Measurements from ENCODE around the gene MACROH2A2. TPM values are rescaled to one million over a fixed set of nuclear protein-coding genes. Genes with fewer than 3 reads are reported as not detected.
"Not testable (repeated sequence)": the region's sequence is repeated elsewhere in the genome, so short reads cannot be mapped to it uniquely, and the experiment has no call there.

The MACROH2A2 gene
- total RNA-seq, 1 donor from 2014 or later, result not detected

DNA sequence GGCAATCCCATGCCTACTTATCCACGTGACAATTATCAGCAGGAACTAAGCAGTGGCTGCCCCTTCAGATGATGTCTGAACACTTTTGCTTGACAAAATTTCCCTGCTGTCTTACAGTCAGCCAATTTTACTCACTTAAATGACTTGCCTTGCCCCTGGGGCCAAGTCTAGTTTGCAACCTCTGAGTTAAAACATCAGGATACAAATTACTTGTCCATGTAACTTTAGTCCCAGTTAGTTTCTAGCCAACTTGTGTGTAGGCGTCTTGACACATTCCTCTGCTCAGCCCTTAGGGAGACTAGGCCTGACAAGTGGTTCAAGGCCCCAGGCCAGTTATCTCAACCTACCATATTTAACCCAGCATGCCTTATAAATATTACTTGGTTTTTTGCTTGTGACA lies 105.5 kb downstream of the MACROH2A2 start:
- no peak for DNase-seq (ENCODE audit: low read depth in 2 of 2)

DNA sequence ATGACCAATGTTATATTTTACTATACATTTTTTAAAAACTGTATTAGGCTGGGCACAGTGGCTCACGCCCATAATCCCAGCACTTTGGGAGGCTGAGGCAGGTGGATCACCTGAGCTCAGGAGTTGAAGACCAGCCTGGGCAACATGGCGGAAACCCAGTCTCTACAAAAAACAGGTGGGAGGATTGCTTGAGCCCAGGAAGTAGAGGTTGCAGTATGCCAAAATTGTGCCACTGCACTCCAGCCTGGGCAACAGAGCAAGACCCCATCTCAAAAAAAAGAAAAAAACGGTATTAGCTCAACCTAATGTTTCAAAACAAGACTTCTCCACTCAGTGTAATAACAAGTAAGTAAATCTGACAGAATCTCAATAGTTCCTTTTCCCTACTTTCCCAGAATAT lies 106.7 kb downstream of the MACROH2A2 start:
- DNase-seq (ENCODE audit: low read depth in 2 of 2), result not testable (repeated sequence)

DNA sequence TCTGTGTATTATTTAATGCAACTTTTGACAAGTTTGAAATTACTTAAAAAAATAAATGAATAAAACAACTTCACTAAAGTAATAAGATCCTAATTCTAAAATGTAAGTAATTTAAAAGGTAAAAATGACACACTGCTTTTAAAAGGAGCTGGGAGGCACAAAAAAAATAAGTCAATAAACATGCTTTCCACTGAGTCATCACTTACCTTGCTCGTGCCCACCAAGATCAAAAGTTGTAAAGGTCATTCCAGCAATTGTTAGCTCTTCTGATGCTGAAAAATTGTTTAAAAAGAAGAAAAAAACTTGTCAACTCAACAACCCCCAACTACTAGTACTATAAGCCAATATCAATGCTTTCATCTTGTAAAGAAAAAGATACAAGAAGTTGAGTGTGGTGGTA lies 108.2 kb downstream of the MACROH2A2 start:
- no peak for DNase-seq (ENCODE audit: low read depth in 2 of 2)

Other genes starting within 250 kb of the MACROH2A2 start
- gene AIFM2, start 80.0 kb downstream of the MACROH2A2 start, total RNA-seq, result 0.40 and 1.3 TPM in 2 replicates
- gene TYSND1, start 93.9 kb downstream of the MACROH2A2 start, total RNA-seq, result 3.5 and 4.8 TPM in 2 replicates
- gene SAR1A, start 117.7 kb downstream of the MACROH2A2 start, total RNA-seq, result 108 and 156 TPM in 2 replicates
- 74.8 and 150 TPM in 2 replicates for gene PPA1, start 180.6 kb downstream of the MACROH2A2 start, total RNA-seq
- gene NPFFR1, start 231.2 kb downstream of the MACROH2A2 start, total RNA-seq, result not detected in 2 replicates